HG03196 (cell line): ENCODE data around the gene FBXO24.

Source experiments
- ATAC-seq: cut with Tn5 transposase; IDR thresholded peaks from one replicate; pipeline ENCODE4 v1.9.1; 2021; ENCODE audit not compliant: unreplicated experiment

Gene FBXO24

GRCh38 chr7:100620804-100621203, 34.7 kb downstream of the FBXO24 start:
- ATAC-seq = no peak

DNA sequence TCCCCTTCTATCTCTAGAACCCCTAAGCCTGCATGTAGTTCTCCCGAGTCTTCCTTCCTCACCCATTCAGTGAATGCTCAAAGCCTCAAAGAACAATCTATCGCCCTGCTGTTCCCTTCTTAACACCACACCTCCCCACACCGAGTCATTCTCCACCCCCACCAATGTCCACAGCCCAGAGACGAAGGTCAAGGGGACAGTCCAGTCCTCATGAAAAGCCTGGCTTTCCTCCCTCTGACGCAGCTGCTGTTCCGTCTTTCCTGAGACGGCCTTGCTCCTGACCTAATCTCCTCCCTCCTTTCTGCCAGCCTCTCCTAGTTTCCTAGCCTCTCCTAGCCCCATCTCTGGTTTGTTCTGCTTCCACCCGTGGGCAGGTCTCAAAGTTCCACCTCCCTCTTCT, 35.4 kb downstream of the FBXO24 start:
- ATAC-seq = no peak

GRCh38 chr7:100623951-100624824, 38.1 kb downstream of the FBXO24 start:
- ATAC-seq = no peak

- ATAC-seq = no peak
Observed at GRCh38 chr7:100626055-100626454, 39.9 kb downstream of the FBXO24 start.

DNA sequence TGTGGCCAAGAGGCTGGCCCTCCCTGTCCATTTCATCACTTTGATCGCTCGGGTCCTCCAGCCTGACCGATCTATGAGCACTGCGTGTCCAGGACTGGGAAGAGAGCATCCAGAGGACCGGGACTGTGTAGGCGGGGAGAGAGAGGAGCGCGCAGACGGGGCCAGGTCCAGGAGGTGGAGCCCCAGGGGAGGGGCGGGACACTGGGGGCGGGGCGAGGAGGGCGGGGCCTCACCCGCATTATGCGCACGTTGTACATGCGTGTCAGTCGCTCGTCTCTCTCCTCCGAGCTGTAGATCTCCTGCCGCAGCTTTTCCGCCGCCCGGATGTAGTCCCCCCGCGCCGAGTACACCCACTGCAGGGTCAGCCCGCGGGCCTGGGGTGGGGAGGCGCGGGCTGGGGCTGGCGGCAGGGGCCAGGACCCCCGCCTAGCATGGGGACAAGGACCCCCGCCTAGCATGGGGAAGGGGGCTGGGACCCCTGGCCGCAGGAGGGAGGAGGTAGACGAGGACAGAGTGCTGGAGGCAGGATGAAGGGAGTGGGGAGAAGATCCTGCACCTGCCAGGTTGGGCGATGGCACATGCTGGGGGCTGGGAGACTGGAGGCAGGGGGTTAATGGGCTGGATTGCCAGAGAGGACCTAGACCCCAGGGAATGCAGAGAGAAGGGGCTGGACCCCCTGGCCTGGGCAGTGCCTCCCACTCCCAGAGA, 40.6 kb downstream of the FBXO24 start:
- ATAC-seq = peak; percentile 61

GRCh38 chr7:100627238-100627549, 41.1 kb downstream of the FBXO24 start:
- ATAC-seq = no peak

DNA sequence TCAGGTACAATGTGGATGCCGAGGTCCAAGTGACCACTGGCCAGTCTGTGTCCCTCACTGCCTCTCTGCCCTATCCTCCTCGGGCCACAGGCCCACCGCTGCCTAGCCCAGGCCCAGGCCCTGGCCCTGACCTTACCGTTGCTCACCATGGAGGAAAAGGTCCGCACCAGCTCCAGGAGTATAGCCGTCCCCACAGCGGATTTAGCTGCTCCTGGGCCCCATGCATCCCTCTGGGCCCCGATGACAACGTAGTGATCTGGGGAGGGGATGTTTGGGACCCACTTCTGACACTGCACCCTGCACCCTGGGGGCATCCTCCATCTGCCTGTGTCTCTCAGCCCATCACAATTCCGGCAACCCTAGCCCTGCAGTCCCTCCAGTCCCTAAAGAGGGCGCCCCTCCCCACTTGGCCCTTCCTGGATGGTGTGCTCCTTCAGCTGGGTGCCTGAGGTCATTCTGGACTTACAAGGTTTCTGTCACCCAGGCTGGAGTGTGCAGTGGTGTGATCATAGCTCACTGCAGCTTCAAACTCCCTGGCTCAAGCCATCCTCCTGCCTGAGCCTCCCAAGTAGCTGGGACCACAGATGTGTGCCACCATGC, 43.1 kb downstream of the FBXO24 start:
- no peak for ATAC-seq

DNA sequence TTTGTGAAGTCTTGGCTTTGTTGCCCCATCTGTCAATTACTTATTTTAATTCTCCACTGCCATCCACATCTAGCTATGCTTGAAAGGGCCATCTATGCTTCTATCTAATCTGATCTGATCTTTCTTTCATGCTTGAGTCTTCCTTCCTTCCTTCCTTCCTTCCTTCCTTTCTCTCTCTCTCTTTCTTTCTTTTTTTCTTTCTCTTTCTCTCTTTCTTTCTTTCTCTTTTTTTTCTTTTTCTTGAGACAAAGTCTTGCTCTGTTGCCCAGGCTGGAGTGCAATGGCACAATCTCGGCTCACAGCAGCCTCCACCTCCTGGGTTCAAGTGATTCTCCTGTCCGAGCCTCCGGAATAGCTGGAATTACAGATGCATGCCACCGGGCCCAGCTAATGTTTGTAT, 43.9 kb downstream of the FBXO24 start:
- ATAC-seq = no peak

- no peak for ATAC-seq
Observed at GRCh38 chr7:100632951-100633717, 47.0 kb downstream of the FBXO24 start.

DNA sequence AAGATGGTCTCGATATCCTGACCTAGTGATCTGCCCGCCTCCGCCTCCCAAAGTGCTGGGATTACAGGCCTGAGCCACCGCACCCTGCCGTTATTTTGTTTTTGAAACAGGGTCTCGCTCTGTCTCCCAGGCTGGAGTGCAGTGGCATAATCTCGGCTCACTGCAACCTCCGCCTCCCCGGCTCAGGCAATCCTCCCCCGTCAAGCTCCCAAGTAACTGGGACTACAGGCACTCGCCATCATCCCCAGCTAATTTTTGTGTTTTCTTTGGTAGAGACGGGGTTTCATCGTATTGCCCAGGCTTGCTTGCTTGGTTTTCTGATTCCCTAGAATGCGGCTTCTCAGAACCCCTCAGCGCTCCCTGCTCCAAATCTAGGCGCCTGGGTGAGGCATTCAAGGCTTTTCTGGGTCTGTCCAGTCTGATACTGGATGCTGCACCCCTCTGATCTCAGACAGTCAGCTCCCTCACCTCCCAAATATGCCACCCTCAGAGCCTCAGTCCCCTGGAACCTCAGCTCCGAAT, 53.9 kb downstream of the FBXO24 start:
- ATAC-seq = no peak

DNA sequence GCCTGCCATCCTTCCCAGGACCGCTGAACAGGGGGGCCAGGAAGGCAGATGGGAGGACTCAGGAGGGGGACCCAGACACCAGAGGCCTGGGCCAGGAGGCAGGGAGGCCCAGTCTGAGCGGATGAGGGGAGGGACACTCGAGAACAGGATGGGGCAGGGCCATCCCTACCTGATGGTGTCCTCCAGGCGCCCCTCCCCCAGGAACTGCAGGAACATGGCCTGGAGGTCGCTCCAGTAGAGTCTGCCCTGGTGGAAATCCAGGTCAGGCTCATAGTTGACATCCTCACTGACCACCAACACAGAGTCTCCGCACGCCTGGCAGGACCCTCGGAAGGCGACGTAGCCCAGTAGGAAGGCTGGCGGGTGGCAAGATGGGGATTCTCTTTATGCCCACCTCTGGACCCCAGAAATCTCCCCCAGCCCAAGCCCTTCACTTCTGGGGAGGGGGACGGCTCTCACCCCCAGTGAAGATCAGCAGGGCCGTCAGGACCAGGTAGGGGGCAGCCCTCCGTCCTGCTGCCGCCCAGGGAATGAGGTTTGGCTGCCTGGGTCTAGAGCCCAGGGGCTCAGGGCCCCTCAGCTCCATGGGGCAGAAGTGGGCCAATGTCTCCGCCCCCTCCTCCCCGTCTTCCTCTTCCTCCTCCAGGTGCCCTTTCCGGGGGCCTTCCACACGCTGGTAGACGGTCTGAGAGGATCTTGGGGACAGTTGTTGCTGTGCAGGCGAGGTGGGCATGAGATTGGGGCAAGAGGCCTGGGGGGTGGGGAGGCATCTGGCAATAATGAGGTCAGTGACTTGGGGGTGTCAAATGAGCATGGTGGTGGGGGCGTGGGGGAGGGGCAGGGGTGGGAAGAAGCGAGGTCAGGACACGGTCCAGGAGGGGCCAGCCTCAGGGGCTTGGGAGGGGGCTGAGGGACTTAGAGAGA, 54.7 kb downstream of the FBXO24 start:
- no peak for ATAC-seq

- no peak for ATAC-seq
Observed at GRCh38 chr7:100641463-100641859, 55.3 kb downstream of the FBXO24 start, which contains the start of gene TFR2. TSS of gene TFR2 (minus strand) at chr7:100641552. CDS start at chr7:100641509, 43 bp downstream.

DNA sequence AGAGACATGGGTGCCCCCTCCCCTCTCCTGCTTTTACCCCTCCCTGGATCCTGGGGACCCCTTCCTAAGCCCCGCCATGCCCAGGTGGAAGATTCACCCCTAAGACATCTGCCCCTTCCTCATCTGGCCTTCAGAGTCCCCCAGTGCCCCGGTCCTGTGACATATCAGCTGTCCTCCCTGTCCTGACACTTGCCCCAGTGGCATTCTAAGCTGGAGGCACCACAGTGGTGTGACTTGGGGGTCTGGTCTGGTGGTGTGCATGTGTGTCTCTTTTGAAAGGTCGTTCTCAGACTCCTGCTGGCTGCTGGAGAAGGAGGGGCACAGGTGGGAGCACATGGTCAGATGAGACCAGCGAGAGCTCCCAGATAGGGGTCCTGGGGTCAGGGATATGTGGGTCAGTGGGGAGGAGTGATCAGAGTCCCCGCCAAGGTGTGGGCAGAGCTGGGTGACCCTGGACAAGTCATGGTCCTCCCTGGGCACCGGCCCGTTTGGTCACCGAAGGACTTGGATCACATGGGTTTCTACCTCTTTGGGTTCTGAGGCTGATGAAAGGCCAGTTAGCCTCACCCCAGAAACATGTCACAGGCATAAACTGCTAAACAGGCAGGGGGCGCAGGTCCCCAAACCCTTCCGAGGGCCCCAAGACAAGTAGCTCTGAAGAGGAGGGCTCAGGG, 55.9 kb downstream of the FBXO24 start:
- no peak for ATAC-seq

DNA sequence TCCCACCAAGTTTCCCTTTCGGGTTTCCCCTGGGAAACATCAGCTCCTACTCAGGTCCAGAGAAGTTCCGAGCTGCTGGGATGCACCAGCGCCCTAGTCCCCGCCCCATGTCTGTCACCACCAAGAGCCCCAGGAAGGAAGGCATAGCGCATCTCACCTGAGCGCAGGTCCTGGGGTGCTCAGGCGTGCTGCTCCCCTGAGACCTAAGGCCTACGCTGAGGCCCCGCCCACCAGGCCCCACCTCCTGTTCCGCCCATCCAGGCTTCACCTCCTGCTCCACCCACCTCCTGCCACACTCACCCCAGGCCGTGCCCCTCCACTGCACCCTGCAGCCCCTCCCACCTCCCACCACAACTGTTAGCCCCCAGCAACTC, 56.4 kb downstream of the FBXO24 start:
- ATAC-seq = no peak

- ATAC-seq = no peak
Observed at GRCh38 chr7:100649826-100650565, 63.9 kb downstream of the FBXO24 start.
